ENCODE measurements around the gene SUCO. TPM values are rescaled to one million over a fixed set of nuclear protein-coding genes. Genes with fewer than 3 reads are reported as not detected.
A peak's percentile ranks its signal among the peaks of the same experiment; 100 is the strongest.
"Not testable (repeated sequence)": the region's sequence is repeated elsewhere in the genome, so short reads cannot be mapped to it uniquely, and the experiment has no call there.

The SUCO gene
- 38.0 and 44.1 TPM in 2 replicates for total RNA-seq (2014; rRNA removed; shearing (Covaris generic))

- peak; percentile 99 for DNase-seq (ENCODE audit: low read depth)
Measured at GRCh38 chr1:172532700-172533512, at the start of gene SUCO. Gene SUCO, plus strand, starts transcription at chr1:172533150. Its CDS starts 286 bp downstream, at chr1:172533436.

GRCh38 chr1:172483448-172483847 lies 49.5 kb upstream of the SUCO start:
- no peak for DNase-seq (ENCODE audit: low read depth)

- no peak for DNase-seq (ENCODE audit: low read depth)
Measured at GRCh38 chr1:172484252-172484651, 48.7 kb upstream of the SUCO start.

- no peak for DNase-seq (ENCODE audit: low read depth)
Measured at GRCh38 chr1:172485626-172486025, 47.3 kb upstream of the SUCO start.

GRCh38 chr1:172486805-172487454 lies 46.0 kb upstream of the SUCO start:
- no peak for DNase-seq (ENCODE audit: low read depth)

GRCh38 chr1:172487550-172487949 lies 45.4 kb upstream of the SUCO start:
- no peak for DNase-seq (ENCODE audit: low read depth)

GRCh38 chr1:172488393-172488792 lies 44.6 kb upstream of the SUCO start:
- no peak for DNase-seq (ENCODE audit: low read depth)

GRCh38 chr1:172489847-172490246 lies 43.1 kb upstream of the SUCO start:
- no peak for DNase-seq (ENCODE audit: low read depth)

- DNase-seq (ENCODE audit: low read depth): no peak
Measured at GRCh38 chr1:172492421-172492820, 40.5 kb upstream of the SUCO start.

GRCh38 chr1:172494166-172494565 lies 38.8 kb upstream of the SUCO start:
- DNase-seq (ENCODE audit: low read depth): no peak

- not testable (repeated sequence) for DNase-seq (ENCODE audit: low read depth)
Measured at GRCh38 chr1:172496127-172496526, 36.8 kb upstream of the SUCO start.

GRCh38 chr1:172496678-172497077 lies 36.3 kb upstream of the SUCO start:
- DNase-seq (ENCODE audit: low read depth): peak; percentile 17

GRCh38 chr1:172497230-172497629 lies 35.7 kb upstream of the SUCO start:
- peak; percentile 98 for DNase-seq (ENCODE audit: low read depth)

- no peak for DNase-seq (ENCODE audit: low read depth)
Measured at GRCh38 chr1:172498857-172499256, 34.1 kb upstream of the SUCO start.

GRCh38 chr1:172499636-172500141 lies 33.3 kb upstream of the SUCO start:
- peak; percentile 91 for DNase-seq (ENCODE audit: low read depth)

- no peak for DNase-seq (ENCODE audit: low read depth)
Measured at GRCh38 chr1:172500207-172500606, 32.7 kb upstream of the SUCO start.

GRCh38 chr1:172507741-172508140 lies 25.2 kb upstream of the SUCO start:
- no peak for DNase-seq (ENCODE audit: low read depth)

- DNase-seq (ENCODE audit: low read depth): no peak
Measured at GRCh38 chr1:172510479-172510878, 22.5 kb upstream of the SUCO start.

- DNase-seq (ENCODE audit: low read depth): no peak
Measured at GRCh38 chr1:172512591-172512990, 20.4 kb upstream of the SUCO start.

- peak; percentile 12 for DNase-seq (ENCODE audit: low read depth)
Measured at GRCh38 chr1:172513479-172513878, 19.5 kb upstream of the SUCO start.

GRCh38 chr1:172514108-172514507 lies 18.8 kb upstream of the SUCO start:
- no peak for DNase-seq (ENCODE audit: low read depth)

GRCh38 chr1:172515436-172515835 lies 17.5 kb upstream of the SUCO start:
- DNase-seq (ENCODE audit: low read depth): no peak

- DNase-seq (ENCODE audit: low read depth): no peak
Measured at GRCh38 chr1:172515927-172516326, 17.0 kb upstream of the SUCO start.
